K562 (cell line): ENCODE measurements around the gene CERS6. TPM values are rescaled to one million over a fixed set of nuclear protein-coding genes. Genes with fewer than 3 reads are reported as not detected.

Source experiments
- ATAC-seq: fragments of 200-7000 bp; cut with Tn5 transposase; 3 replicates; pipeline ENCODE4 v1.9.1; 2020; ENCODE audit warnings: moderate library complexity
- BruUV-seq: library from RNA; stranded (reverse); fragments of 400-500 nt; replicated peaks from 2 replicates; lab custom pipeline; 2021; lab: Mats Ljungman, UMichigan
- CTCF ChIA-PET: fragments of 300-600 bp; formaldehyde crosslinking; extraction: SDS; loops from one replicate; lab custom pipeline; 2021; ENCODE audit warnings: low intra/inter-chr PET ratio; lab: Yijun Ruan, JAX
- POLR2A ChIA-PET: fragments of 300-600, 350-650 bp; sonication (Branson Sonifier 250); formaldehyde crosslinking; extraction: SDS; loops from one replicate; lab custom pipeline; 2021; ENCODE audit warnings: antibody characterized with exemption, inconsistent platforms; lab: Yijun Ruan, JAX
- DNase-seq, 4 experiments: peaks; one replicate each; pipeline versions ENCODE4 v3.0.0 to v3.0.0-alpha.2; 2011 to 2018; ENCODE audit warnings: low spot score in 3 of 4, mixed read lengths in 3 of 4; ENCODE audit errors: extremely low read depth in 1 of 4
- FAIRE-seq: peaks from 2 replicates; lab custom pipeline; 2011; peaks lifted over from hg19 to GRCh38; lab: Jason Lieb, UNC
- H2AFZ ChIP-seq: 2 replicates; pipeline ENCODE4 v1.6.0; 2011; ENCODE audit warnings: low read depth, low read length, control low read depth, inconsistent platforms
- H3K27ac ChIP-seq: fragments of 200-600 bp; 3 replicates; pipeline ENCODE4 v1.8.0; 2011; ENCODE audit warnings: low read depth, mild to moderate bottlenecking, control low read depth, inconsistent platforms, low read length, moderate library complexity, mixed read lengths; ENCODE audit errors: extremely low read depth
- H3K27me3 ChIP-seq, 2 experiments: fragments of 300-600 bp in 1 of 2; 2 replicates in 1 of 2; 3 replicates in 1 of 2; pipeline versions ENCODE4 v1.6.0 to v1.8.0; 2011; ENCODE audit warnings: inconsistent platforms in 2 of 2, low read length in 2 of 2, mild to moderate bottlenecking in 1 of 2, mixed read lengths in 1 of 2, moderate library complexity in 1 of 2; ENCODE audit not compliant: control insufficient read depth in 2 of 2, insufficient read depth in 2 of 2
- H3K36me3 ChIP-seq: fragments of 300-600 bp; 3 replicates; pipeline ENCODE4 v1.8.0; 2011; ENCODE audit warnings: mild to moderate bottlenecking, low read length, inconsistent platforms; ENCODE audit not compliant: control insufficient read depth, insufficient read depth
- H3K4me1 ChIP-seq, 2 experiments: fragments of 200-600 bp in 1 of 2; replicated peaks in 1 of 2; 2 replicates in 1 of 2; 3 replicates in 1 of 2; pipeline versions ENCODE4 v1.5.1 to v1.8.0; 2011; ENCODE audit warnings: inconsistent platforms in 2 of 2, low read length in 2 of 2, mild to moderate bottlenecking in 1 of 2, mixed read lengths in 1 of 2, moderate library complexity in 1 of 2; ENCODE audit not compliant: control insufficient read depth in 2 of 2, insufficient read depth in 2 of 2
- H3K4me2 ChIP-seq: 2 replicates; pipeline ENCODE4 v1.6.1; 2011; ENCODE audit warnings: low read length, control low read depth, inconsistent platforms, mixed read lengths; ENCODE audit not compliant: insufficient read depth
- H3K4me3 ChIP-seq: fragments of 200-600 bp; sonication (generic), shearing (Covaris generic); 2 replicates; pipeline ENCODE4 v1.5.1; 2016; ENCODE audit warnings: control low read depth, inconsistent platforms
- H3K79me2 ChIP-seq: fragments of 200-600 bp; 3 replicates; pipeline ENCODE4 v1.8.0; 2011; ENCODE audit warnings: low read length, inconsistent platforms; ENCODE audit not compliant: control insufficient read depth, insufficient read depth
- H3K9ac ChIP-seq, 2 experiments: 2 replicates each; pipeline versions ENCODE4 v1.6.0 to v1.6.1; 2011; ENCODE audit warnings: low read depth in 2 of 2, low read length in 2 of 2, control low read depth in 1 of 2, inconsistent platforms in 1 of 2, mild to moderate bottlenecking in 1 of 2, mixed read lengths in 1 of 2; ENCODE audit not compliant: insufficient read depth in 1 of 2
- H3K9me1 ChIP-seq: one replicate; pipeline ENCODE4 v1.6.0; 2011; ENCODE audit warnings: inconsistent platforms, mild to moderate bottlenecking, low read length, moderate library complexity; ENCODE audit not compliant: control insufficient read depth, insufficient read depth
- H3K9me3 ChIP-seq: replicated peaks from 2 replicates; pipeline ENCODE4 v1.5.1; 2011; ENCODE audit warnings: low read depth, low read length, inconsistent platforms; ENCODE audit not compliant: control insufficient read depth, insufficient read depth
- H4K20me1 ChIP-seq: replicated peaks from 2 replicates; pipeline ENCODE4 v1.6.1; 2011; ENCODE audit warnings: low read length, inconsistent platforms, mixed read lengths; ENCODE audit not compliant: control insufficient read depth, insufficient read depth
- ADNP ChIP-seq: fragments of 200-800 bp; sonication (Bioruptor generic); IDR thresholded peaks from 2 replicates; pipeline ENCODE4 v1.6.1; 2016; ENCODE audit warnings: missing genetic modification characterization, missing compliant biosample characterization
- ATF1 ChIP-seq, 2 experiments: fragments of 450-650 bp in 1 of 2; IDR thresholded peaks; 2 replicates each; pipeline ENCODE4 v1.6.1; 2016; ENCODE audit warnings: missing compliant biosample characterization in 1 of 2, missing genetic modification characterization in 1 of 2
- E2F1 ChIP-seq: sonication (generic); formaldehyde crosslinking; IDR thresholded peaks from 2 replicates; pipeline ENCODE4 v1.8.1; 2023; ENCODE audit warnings: mild to moderate bottlenecking, missing genetic modification reagents, moderate library complexity
- GMEB1 ChIP-seq: fragments of 250-450 bp; sonication (Bioruptor Pico); IDR thresholded peaks from 2 replicates; pipeline ENCODE4 v1.4.0; 2020; ENCODE audit warnings: mild to moderate bottlenecking
- HSF4 ChIP-seq: fragments of 250-450 bp; sonication (Bioruptor Pico); IDR thresholded peaks from 2 replicates; pipeline ENCODE4 v2.1.2; 2022; ENCODE audit warnings: mild to moderate bottlenecking, moderate library complexity, borderline replicate concordance
- NFYB ChIP-seq: IDR thresholded peaks from 2 replicates; pipeline ENCODE4 v1.6.1; 2011; ENCODE audit warnings: mild to moderate bottlenecking, moderate library complexity; ENCODE audit not compliant: insufficient read length; ENCODE audit errors: extremely low read depth
- RBM25 ChIP-seq: fragments of 200-400 bp; formaldehyde crosslinking; IDR thresholded peaks from 2 replicates; pipeline ENCODE4 v1.6.1; 2018; ENCODE audit warnings: low read length, low read depth, moderate library complexity; ENCODE audit not compliant: severe bottlenecking
- RHOXF2B ChIP-seq: fragments of 250-450 bp; sonication (Bioruptor Pico); conservative IDR thresholded peaks from 2 replicates; pipeline ENCODE4 v1.5.1; 2021
- SETDB1 ChIP-seq: IDR thresholded peaks from one replicate; pipeline ENCODE4 v1.6.1; 2012; ENCODE audit warnings: low read length, control low read depth, inconsistent platforms
- SNAPC5 ChIP-seq: fragments of 250-450 bp; sonication (Bioruptor Pico); IDR thresholded peaks from 2 replicates; pipeline ENCODE4 v1.8.0; 2021; ENCODE audit warnings: moderate library complexity, mild to moderate bottlenecking, inconsistent platforms
- SREBF2 ChIP-seq: sonication (generic); formaldehyde crosslinking; IDR thresholded peaks from 2 replicates; pipeline ENCODE4 v1.4.0; 2020; ENCODE audit warnings: mild to moderate bottlenecking, missing genetic modification reagents
- USF2 ChIP-seq: sonication (generic); formaldehyde crosslinking; IDR thresholded peaks from 2 replicates; pipeline ENCODE4 v1.5.0; 2020; ENCODE audit warnings: missing genetic modification reagents
- WHSC1 ChIP-seq: IDR thresholded peaks from one replicate; pipeline ENCODE4 v1.6.1; 2012; ENCODE audit warnings: low read length, control low read depth, inconsistent platforms
- ZBTB26 ChIP-seq: fragments of 450-650 bp; formaldehyde crosslinking; IDR thresholded peaks from 2 replicates; pipeline ENCODE4 v1.4.0; 2022; ENCODE audit warnings: missing genetic modification characterization
- ZFP30 ChIP-seq: fragments of 250-450 bp; sonication (Bioruptor Pico); IDR thresholded peaks from 2 replicates; pipeline ENCODE4 v1.8.0; 2022; ENCODE audit warnings: moderate library complexity, mild to moderate bottlenecking, inconsistent platforms, borderline replicate concordance
- ZNF143 ChIP-seq: sonication (generic); formaldehyde crosslinking; IDR thresholded peaks from 2 replicates; pipeline ENCODE4 v1.9.0; 2022; ENCODE audit warnings: mild to moderate bottlenecking, missing genetic modification reagents
- WGBS: fragments of 100-300 bp; shearing (Covaris generic); methylation state at CpG from one replicate; pipeline ENCODE4 v1.1.6; 2016; ENCODE audit warnings: low coverage, mixed read lengths; ENCODE audit not compliant: insufficient coverage; ENCODE audit errors: missing lambda C conversion rate; 5-methylcytosine and 5-hydroxymethylcytosine counted together
- in situ Hi-C: fragments of 300-500 bp; cut with MboI; formaldehyde crosslinking; loops from 4 replicates; pipeline ENCODE4 v1.15.0; 2018; ENCODE audit warnings: inconsistent platforms, mixed read lengths
- intact Hi-C: fragments of 100-400 bp; cut with micrococcal nuclease; formaldehyde crosslinking; loops from 2 replicates; pipeline ENCODE4 v1.14.2; 2022
- polyA plus RNA-seq, 8 experiments: library from polyadenylated mRNA; depleted of rRNA in 4 of 8; stranded (reverse) in 5 of 8; unstranded in 3 of 8; fragments of >200 nt; fragmentation: Nextera tagmentation in 2 of 8; fragmentation: Illumina TruSeq in 1 of 8; extraction: Ambion mirVana in 2 of 8; extraction: Trizol in 1 of 8; gene quantifications; 2 replicates each; pipeline versions ENCODE4 v1.2.1 to v1.2.3, GENCODE V29; 2011 to 2014; ENCODE audit warnings: inconsistent platforms in 1 of 8, missing spikeins in 1 of 8
- total RNA-seq, 7 experiments: library from RNA; depleted of rRNA in 6 of 7; stranded (reverse); fragments of >200 nt in 6 of 7; fragmentation: Illumina TruSeq in 2 of 7; extraction: Trizol in 2 of 7; gene quantifications; 2 replicates each; pipeline versions ENCODE4 v1.2.1 to v1.2.3, GENCODE V29; 2011 to 2021; ENCODE audit warnings: low replicate concordance in 1 of 7

Gene CERS6
- total and polyA plus RNA-seq, 9 of the 15 experiments (the other 6 are each of a cell fraction or from before 2014, with no cell fraction given) = 1.6 to 13.6 (median 11.4) TPM

- FAIRE-seq (no peak), ATAC-seq (peak; percentile 68), DNase-seq (peak in 2 of 4 experiments; percentile 13 to 27)
- no peak overlapping the region for H3K9ac ChIP-seq
- 5% methylated on average over 6 of the region's 6 CpGs for WGBS
- no peaks in the 10 kb centered on the region; a peak in 1 of 5 replicates for H3K27me3 ChIP-seq
- no peak overlapping the region for H3K4me3 ChIP-seq
- no peak overlapping the region for H3K27ac ChIP-seq
- BruUV-seq = no TSS peak
- no peaks in the 10 kb centered on the region for H3K79me2 ChIP-seq
- intact Hi-C loops (no loop called here), in situ Hi-C loops (no loop called here)
- H3K36me3 ChIP-seq = no peaks in the 10 kb centered on the region
- peak overlapping the region; percentile 54 for H3K4me2 ChIP-seq
- no peaks in the 10 kb centered on the region for H4K20me1 ChIP-seq
- CTCF ChIA-PET = no interaction called here
- no peaks in the 10 kb centered on the region for H3K9me1 ChIP-seq
- no peaks in the 10 kb centered on the region for H3K4me1 ChIP-seq
- peak overlapping the region; percentile 36 for H2AFZ ChIP-seq
- no peaks in the 10 kb centered on the region for H3K9me3 ChIP-seq
- POLR2A ChIA-PET = interaction anchor here (0.8 to 1.2 kb wide), 4 partner anchors 10 to 422 kb away, joined by 3 to 4 read pairs (median 3); no protein-coding TSS in a partner anchor
- TF ChIP-seq HSF4 (CRISPR knock-in tag) (no peak), ADNP (no peak), SREBF2 (0 out of 2 replicates have a peak, but pooled peaks have one; percentile 57), SETDB1 (no peak), RBM25 (no peak), USF2 (CRISPR knock-in tag) (peak; percentile 93), ZFP30 (CRISPR knock-in tag) (no peak), ZNF143 (CRISPR knock-in tag) (no peak; the same call in 1 of the 2 replicates), SNAPC5 (CRISPR knock-in tag) (no peak), ZBTB26 (no peak), E2F1 (CRISPR knock-in tag) (no peak), NFYB (peak; percentile 15), ATF1 (CRISPR knock-in tag; IDR thresholded peaks at IDR 0.05) (no peak), ATF1 (tag; IDR thresholded peaks at IDR 0.05) (no peak), RHOXF2B (no peak), GMEB1 (no peak), WHSC1 (no peak)
Observed at GRCh38 chr2:168429988-168430387, 26.1 kb upstream of the CERS6 start.
